Panc1 (cell line): ENCODE measurements around the gene TRIM44. TPM values are rescaled to one million over a fixed set of nuclear protein-coding genes. Genes with fewer than 3 reads are reported as not detected.

Experiments used
- ATAC-seq: fragments of 200-7000 bp; cut with Tn5 transposase; 2 replicates; pipeline ENCODE4 v1.9.1; 2020; ENCODE audit warnings: mild to moderate bottlenecking, moderate library complexity
- BruUV-seq: library from RNA; stranded (reverse); fragments of 400-500 nt; replicated peaks from 2 replicates; lab custom pipeline; 2021; lab: Mats Ljungman, UMichigan
- CTCF ChIA-PET: fragments of 300-600 bp; sonication (Branson Sonifier 250); formaldehyde crosslinking; loops from one replicate; lab custom pipeline; 2022; ENCODE audit warnings: antibody characterized with exemption; lab: Charles Lee
- POLR2A ChIA-PET: fragments of 300-600 bp; sonication (Branson Sonifier 250); formaldehyde crosslinking; loops from one replicate; lab custom pipeline; 2022; ENCODE audit warnings: antibody characterized with exemption; lab: Charles Lee
- DNase-seq: peaks from one replicate; pipeline ENCODE4 v3.0.0-alpha.2; 2010; ENCODE audit warnings: low read depth, low spot score
- H3K27ac ChIP-seq: 2 replicates; pipeline ENCODE4 v1.5.1; 2011; ENCODE audit warnings: mild to moderate bottlenecking, low read length, inconsistent platforms
- H3K27me3 ChIP-seq: fragments of 200-500 bp; sonication (Bioruptor generic); 2 replicates; pipeline ENCODE4 v1.6.0; 2014; ENCODE audit warnings: low read length, inconsistent platforms; ENCODE audit not compliant: control insufficient read depth, insufficient read depth
- H3K36me3 ChIP-seq: fragments of 200-500 bp; sonication (Bioruptor generic); 2 replicates; pipeline ENCODE4 v1.5.1; 2014; ENCODE audit warnings: inconsistent platforms, mild to moderate bottlenecking, low read length, moderate library complexity; ENCODE audit not compliant: control insufficient read depth, insufficient read depth
- H3K4me1 ChIP-seq: 2 replicates; pipeline ENCODE4 v1.5.1; 2011; ENCODE audit warnings: inconsistent platforms, mild to moderate bottlenecking, low read length, moderate library complexity; ENCODE audit not compliant: control insufficient read depth, insufficient read depth
- H3K4me3 ChIP-seq, 2 experiments: 2 replicates each; pipeline ENCODE4 v1.5.1; 2011 to 2012; ENCODE audit warnings: low read depth in 2 of 2, low read length in 2 of 2, mild to moderate bottlenecking in 2 of 2, inconsistent platforms in 1 of 2, moderate library complexity in 1 of 2
- H3K9me3 ChIP-seq: fragments of 200-500 bp; sonication (Bioruptor generic); 2 replicates; pipeline ENCODE4 v1.5.1; 2014; ENCODE audit warnings: low read depth, mild to moderate bottlenecking, inconsistent platforms, low read length, moderate library complexity; ENCODE audit not compliant: control insufficient read depth, insufficient read depth
- CTCF ChIP-seq: fragments of 450-650 bp; IDR thresholded peaks from 2 replicates; pipeline ENCODE4 v1.5.1; 2017; ENCODE audit warnings: mild to moderate bottlenecking
- POLR2AphosphoS5 ChIP-seq: IDR thresholded peaks from 2 replicates; pipeline ENCODE4 v1.6.1; 2012; ENCODE audit warnings: mild to moderate bottlenecking, low read depth, low read length, moderate library complexity
- REST ChIP-seq, 2 experiments: IDR thresholded peaks; 2 replicates each; pipeline ENCODE4 v1.6.1; 2011 to 2012; ENCODE audit warnings: low read depth in 2 of 2, control low read depth in 1 of 2, low read length in 1 of 2, mild to moderate bottlenecking in 1 of 2, moderate library complexity in 1 of 2; ENCODE audit not compliant: insufficient read depth in 1 of 2
- SIN3A ChIP-seq: IDR thresholded peaks from 2 replicates; pipeline ENCODE4 v1.6.1; 2012; ENCODE audit warnings: low read depth, mild to moderate bottlenecking, low read length, moderate library complexity, borderline replicate concordance; ENCODE audit not compliant: insufficient read depth
- TCF7L2 ChIP-seq: IDR thresholded peaks from 2 replicates; pipeline ENCODE4 v1.6.1; 2011; ENCODE audit warnings: mild to moderate bottlenecking, low read depth, low read length, inconsistent platforms
- in situ Hi-C: cut with HindIII; loops from 2 replicates; pipeline ENCODE4 v1.10.0; 2016; ENCODE audit warnings: low sequenced_read_pairs, low pct_unique_long_range_greater_than_20kb
- intact Hi-C: fragments of 100-400 bp; cut with micrococcal nuclease; formaldehyde crosslinking; loops from one replicate; pipeline ENCODE4 v1.10.0; 2022; ENCODE audit not compliant: unreplicated experiment
- total RNA-seq: library from RNA; stranded (reverse); gene quantifications from one replicate; pipeline ENCODE4 v1.2.1, GENCODE V29; 2021; ENCODE audit not compliant: unreplicated experiment

TRIM44 gene
- total RNA-seq, 1 experiment from 2014 or later: 80.3 TPM

GRCh38 chr11:35787626-35788025, 125.1 kb downstream of the TRIM44 start:
- no peaks in the 10 kb centered on the region for H3K27me3 ChIP-seq
- no peak overlapping the region for H3K27ac ChIP-seq
- no peaks in the 10 kb centered on the region for H3K36me3 ChIP-seq
- in situ Hi-C loops (no loop called here), intact Hi-C loops (no loop called here)
- H3K4me3 ChIP-seq: no peak overlapping the region
- H3K9me3 ChIP-seq: no peaks in the 10 kb centered on the region
- DNase-seq (no peak), ATAC-seq (no peak)
- POLR2A ChIA-PET: no interaction called here
- CTCF ChIA-PET: no interaction called here
- H3K4me1 ChIP-seq: peaks cover 5% of the 10 kb centered on the region
- no peak for TF ChIP-seq REST (IDR thresholded peaks at IDR 0.05; ENCODE audit: insufficient read depth in 1 of 2, low read depth in 2 of 2, low read length in 1 of 2)
- TF ChIP-seq POLR2AphosphoS5: no peak
- TF ChIP-seq TCF7L2: no peak
- TF ChIP-seq CTCF: no peak
- no TSS peak for BruUV-seq

- Histone ChIP-seq H3K4me3 (no peak overlapping the region), H3K36me3 (no peaks in the 10 kb centered on the region), H3K27ac (no peak overlapping the region), H3K4me1 (peaks cover 6% of the 10 kb centered on the region), H3K9me3 (no peaks in the 10 kb centered on the region), H3K27me3 (no peaks in the 10 kb centered on the region)
- in situ Hi-C loops (no loop called here), intact Hi-C loops (no loop called here)
- ChIA-PET POLR2A (no interaction called here), CTCF (interaction anchor here (0.7 kb wide), 2 partner anchors 10 to 17 kb away, joined by 3 to 4 read pairs; no protein-coding TSS in a partner anchor)
- BruUV-seq: no TSS peak
- ATAC-seq (no peak), DNase-seq (no peak)
- TF ChIP-seq SIN3A (no peak), POLR2AphosphoS5 (no peak), CTCF (no peak), TCF7L2 (no peak)
Observed at GRCh38 chr11:35791088-35791958, 128.7 kb downstream of the TRIM44 start.
